C1 segment of cervical spinal cord (tissue), 14 donors: ENCODE results near the gene LYZL4.

Experiments used
- DNase-seq, 14 donors: peaks; one replicate each; lab custom pipeline; 2025; lab: John Stamatoyannopoulos, UW

The LYZL4 gene

DNA sequence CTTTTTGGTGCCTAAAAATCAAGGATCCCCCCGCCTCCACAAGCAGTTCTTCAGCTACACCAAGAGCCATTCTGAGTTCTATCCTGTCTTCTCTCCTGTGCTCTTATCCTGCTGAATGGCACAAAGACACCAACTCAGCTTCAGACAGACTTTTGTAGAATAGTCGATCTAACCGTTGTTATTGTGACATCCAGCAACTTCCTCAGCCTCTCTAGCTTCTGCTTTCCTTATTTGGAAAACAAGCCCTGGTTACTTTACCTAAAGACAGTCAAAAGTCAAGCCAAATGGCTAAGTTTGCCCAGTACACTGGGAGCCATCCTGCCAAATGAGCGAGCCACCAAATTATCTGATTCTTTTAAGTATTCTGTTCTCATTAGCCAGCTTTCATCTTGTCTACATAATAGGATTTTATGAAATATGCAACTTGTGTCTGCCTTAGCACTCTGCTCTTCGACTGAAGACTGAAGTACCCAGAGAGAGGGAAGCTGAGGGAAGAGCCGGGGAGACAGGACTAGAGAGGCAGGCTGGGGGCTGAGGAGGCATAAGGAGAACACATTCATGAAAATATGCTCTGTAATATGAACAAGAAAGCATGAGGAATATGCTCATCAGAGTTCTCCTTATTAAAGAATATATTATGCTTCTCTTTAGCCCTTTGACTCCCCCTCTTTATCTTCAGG, 35.1 kb downstream of the LYZL4 start:
- peak in 1 of 14 donors; percentile 8 for DNase-seq

DNA sequence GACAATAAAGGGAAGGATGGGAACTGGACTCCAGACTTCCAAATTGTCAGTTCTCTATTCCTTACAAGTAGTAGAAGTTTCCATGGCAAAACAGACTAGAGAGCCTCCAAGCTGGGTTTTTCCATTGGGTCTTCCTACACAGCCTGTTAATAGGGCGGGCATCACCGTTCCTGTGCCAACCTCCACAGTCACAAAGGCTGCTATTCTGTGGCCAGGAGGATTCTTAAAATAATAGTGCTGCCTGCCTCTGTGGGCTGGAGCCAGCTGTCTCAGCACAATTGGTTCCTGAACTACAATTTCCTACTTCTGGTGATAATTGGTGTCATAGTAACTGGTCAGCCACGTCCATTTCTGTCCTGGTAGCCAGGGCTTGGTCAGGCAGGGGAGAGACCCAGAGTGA, 38.6 kb downstream of the LYZL4 start:
- DNase-seq = peak in 3 of 14 donors; percentile 13 to 33 (median 15)

DNA sequence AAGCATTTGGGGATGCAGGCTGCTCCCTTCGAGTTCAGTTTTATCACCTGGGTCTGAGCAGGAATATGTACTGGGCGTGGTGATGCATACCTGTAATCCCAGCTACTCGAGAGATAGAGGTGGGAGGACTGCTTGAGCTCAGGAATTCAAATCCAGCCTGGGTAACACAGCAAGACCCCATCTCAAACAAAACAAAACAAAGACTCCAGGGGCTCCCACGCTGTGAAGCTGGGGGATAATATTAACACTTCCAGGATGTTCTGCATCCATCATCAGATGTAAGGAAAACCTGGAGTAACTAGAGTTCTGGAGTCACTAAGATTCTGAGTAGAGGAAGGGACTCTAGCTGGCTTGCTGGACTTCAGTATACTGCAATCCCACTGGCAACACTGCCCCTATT, 40.6 kb downstream of the LYZL4 start:
- DNase-seq = no peak

DNA sequence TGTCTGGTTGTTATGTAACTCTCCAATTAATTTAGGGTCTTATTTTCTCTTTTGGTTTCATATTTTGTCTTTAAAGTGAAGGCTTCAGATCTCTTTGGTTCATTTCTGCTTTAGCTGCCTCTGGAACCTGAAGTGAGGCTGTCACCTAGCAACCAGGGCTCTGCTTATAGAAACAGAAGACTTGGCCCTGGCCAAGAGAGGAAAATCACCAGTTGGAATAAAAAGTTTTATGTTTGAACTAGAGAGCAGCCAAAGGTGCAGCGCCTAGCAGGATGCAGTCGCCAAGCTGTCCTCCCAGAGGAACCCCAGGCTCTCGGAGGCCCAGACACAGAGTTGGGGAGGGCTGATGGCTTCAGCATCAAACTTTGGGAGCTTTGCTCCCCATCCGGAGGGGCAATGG, 41.1 kb downstream of the LYZL4 start:
- DNase-seq = peak in 1 of 14 donors; percentile 14

DNA sequence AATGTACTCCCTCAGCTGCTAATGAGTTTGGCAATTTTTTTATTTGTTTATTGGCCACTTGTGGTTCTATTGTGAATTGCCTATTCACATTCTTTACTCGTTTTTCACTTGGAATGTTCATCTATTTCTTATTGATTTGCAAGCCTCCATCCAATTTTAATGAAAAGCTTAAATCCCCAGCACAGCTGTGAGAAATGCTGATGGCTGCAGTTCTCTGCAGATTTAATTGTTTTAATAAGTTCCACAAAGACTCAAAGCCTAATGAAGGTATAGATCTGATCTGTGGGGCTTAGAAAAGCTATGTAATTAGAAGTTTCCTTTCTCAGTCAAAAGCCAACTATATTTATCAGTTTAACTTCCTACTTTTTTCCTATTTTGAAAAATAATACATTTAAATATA, 41.5 kb downstream of the LYZL4 start:
- DNase-seq = no peak

DNA sequence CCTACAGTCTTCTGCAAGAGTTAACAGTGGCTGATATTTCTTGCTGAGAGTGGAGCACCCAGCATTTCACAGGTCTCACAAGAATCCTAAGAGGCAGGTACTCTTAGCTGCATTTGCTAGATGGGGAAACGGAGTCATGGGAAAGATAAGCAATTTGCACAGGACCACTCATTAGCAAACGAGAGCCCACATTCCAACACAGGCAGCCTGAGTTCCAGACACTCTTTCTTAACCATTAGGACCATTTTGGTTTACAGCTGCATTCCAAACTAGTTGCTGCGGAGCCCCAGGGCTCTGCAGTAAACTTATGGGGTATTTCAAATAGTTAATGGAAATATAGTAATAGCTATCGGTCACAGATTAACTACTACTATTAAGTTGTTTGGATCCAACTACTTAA, 42.5 kb downstream of the LYZL4 start:
- no peak for DNase-seq

DNA sequence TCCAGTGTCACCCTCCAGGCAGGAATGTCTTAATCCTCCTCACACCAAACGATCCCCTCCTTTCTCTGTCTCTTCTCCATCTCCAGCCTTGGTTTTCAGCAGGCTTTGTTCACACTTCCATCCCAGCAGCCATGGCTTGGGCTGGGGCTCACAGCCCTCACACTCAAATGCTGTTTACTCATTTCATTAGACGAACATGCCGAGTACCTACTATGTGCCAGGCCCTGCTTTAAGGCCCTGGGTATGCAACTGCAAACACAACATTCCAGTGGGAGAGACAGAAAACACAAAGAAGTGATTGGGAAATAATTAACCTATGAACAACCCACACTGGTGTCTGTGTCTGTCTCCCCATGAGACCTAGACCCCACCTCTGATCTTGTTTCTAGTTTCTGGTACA, 43.9 kb downstream of the LYZL4 start:
- DNase-seq = no peak

DNA sequence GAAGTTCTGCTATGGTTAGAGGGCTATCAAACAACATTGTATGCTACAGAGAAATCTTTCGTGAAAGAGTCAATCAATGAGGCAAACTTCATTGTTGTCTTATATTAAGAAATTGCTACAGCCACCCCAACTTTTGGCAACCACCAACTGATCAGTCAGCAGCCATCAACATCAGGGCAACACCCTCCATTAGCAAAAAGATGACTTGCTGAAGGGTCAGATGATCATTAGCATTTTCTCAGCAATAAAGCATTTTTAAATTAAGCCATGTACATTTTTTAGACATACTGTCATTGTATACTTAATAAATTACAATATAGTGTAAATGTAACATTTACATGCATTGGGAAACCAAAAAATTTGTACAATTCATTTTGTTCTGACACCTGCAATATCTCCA, 53.1 kb downstream of the LYZL4 start:
- no peak for DNase-seq

DNA sequence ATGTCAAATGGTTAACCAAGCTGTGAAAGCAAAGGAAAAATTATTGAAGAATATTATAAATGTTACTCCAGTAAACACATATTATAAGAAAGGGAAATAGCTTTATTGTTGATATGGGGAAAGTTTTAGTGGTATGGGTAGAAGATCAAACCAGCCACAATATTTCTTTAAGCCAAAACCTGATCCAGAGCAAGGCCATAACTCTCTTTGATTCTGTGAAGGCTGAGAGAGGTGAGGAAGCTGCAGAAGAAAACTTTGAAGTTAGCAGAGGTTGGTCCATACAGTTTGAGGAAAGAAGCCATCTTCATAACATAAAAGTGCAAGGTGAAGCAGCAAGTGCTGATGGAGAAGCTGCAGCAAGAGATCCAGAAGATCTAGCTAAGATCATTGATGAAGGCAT, 54.8 kb downstream of the LYZL4 start:
- DNase-seq = no peak

DNA sequence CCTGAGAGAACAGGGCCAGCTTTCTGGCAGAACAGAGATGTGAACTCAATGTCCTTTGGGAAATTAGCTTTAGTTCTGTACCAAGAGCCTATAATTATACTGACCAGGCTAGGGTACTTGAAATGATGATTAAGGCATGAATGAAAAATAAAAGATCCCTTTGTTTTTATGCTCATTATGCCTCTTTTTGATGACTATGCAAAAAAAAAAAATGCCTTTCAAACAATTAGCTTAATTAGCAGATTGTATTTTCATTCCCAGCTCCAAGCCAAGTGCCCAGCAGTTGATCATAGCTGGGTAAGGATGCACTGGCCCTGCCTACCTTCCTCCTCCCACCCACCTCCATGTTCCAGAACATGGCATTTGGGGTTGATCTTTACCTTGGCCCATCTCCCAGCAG, 56.8 kb downstream of the LYZL4 start:
- DNase-seq = no peak

DNA sequence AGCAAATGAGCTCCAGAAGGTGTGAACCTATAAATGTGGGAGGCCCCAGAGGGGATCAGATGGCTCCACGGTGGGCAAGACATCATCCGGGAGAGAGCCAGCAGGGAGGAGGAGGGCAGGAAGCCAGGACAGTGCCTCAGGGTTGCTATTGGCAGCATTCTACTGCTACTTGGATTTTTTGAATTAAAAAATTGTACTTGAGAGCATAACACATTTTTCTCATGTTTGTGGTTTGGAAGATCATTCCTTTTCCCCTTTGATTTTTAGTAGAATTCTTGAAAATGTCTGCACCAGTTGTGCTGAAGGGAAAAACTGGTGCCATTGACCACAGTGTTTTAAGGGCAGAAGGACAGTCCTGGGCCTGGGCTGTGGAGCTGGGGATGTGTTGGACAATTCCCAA, 59.2 kb downstream of the LYZL4 start:
- no peak for DNase-seq

DNA sequence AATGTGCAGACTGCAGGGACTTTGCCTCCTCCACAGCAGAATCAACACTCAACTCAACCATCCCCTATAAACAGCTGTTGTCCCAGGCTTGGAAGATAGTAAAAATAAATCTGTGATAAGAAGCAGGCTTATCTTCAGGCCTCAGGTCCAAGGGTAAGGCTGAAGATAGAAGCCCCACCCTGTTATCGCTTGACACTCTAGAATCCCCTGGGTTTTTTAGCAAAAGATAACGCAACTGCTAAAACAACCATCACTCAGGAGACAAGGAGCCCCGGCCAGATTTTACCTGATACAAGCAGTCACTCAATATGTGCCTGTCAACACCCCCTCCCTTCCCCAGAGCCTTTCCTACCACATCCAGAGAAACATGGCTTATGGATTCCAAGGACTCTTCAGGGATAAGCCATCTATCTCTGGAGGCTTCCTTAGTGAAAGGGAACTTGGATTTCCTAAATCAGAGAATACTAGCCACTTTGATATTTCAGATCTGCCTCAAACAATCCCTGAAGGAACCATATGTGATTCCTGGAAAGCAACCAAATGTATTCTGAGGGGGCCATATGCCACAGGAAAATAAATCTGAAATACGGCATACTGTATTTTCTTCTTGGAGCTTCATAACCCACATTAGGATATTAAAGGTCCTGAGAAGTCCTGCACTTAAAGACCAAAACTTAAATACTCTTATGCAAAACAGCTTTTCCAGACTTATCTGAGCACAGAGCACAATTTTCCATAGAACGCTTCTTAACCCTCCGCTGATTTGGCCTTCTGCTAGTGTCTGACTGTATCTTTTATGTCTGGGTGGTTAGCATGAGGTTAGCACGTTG, 60.4 kb downstream of the LYZL4 start:
- DNase-seq = peak in 1 of 14 donors; percentile 44

DNA sequence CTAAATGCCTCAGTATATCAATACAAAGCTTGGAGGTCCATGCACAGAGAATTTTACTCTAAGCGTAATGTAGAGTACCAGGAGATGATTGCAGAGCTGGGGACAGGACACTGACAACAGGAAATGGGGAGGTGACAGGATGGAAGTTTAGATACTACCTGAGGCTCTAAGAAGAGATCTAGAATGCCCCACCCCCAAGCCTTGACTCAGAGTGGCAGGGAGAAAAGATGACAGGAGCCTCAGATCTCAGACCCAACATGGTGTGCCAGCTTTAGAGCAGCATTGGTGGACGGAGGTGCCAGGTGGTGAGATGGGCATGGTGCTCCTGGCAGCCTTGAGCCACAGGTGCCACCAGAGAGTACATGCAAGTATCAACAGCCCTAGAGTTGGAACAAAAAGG, 62.5 kb downstream of the LYZL4 start:
- no peak for DNase-seq
